Ureter (tissue), 1 donor: ENCODE data around the gene NTN4. TPM values are rescaled to one million over a fixed set of nuclear protein-coding genes. Genes with fewer than 3 reads are reported as not detected.
"Not testable (repeated sequence)": the region's sequence is repeated elsewhere in the genome, so short reads cannot be mapped to it uniquely, and the experiment has no call there.

Source experiments
- DNase-seq: peaks from one replicate; pipeline ENCODE4 v3.0.0-alpha.2; 2020; ENCODE audit warnings: low spot score
- total RNA-seq: library from RNA; stranded (reverse); gene quantifications from one replicate; pipeline ENCODE4 v1.2.4, GENCODE V29; 2023
- donor health status: DM: yes; HTN: yes; CAD: no.

NTN4 gene
- total RNA-seq, 1 donor from 2014 or later = 97.7 TPM

DNA sequence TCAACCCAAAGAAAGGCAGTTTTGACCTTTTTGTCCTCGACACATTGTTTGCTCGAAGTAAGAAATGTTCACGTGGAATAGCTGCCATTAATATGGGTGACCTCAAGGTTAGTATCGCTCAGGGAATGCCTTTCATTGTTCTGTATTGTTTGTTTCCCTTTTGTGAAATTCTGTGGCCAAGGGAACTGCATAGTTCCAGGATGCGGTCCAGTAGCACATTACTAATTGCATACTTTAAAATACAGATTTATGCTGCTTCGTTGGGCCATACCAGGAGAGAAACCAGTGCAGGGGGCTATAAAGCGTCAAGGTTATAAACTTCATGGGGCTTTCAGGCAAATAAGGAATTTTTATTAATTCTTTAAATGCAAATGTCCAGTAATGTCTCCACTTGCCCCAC is 166.0 kb downstream of the NTN4 start:
- no peak for DNase-seq

DNA sequence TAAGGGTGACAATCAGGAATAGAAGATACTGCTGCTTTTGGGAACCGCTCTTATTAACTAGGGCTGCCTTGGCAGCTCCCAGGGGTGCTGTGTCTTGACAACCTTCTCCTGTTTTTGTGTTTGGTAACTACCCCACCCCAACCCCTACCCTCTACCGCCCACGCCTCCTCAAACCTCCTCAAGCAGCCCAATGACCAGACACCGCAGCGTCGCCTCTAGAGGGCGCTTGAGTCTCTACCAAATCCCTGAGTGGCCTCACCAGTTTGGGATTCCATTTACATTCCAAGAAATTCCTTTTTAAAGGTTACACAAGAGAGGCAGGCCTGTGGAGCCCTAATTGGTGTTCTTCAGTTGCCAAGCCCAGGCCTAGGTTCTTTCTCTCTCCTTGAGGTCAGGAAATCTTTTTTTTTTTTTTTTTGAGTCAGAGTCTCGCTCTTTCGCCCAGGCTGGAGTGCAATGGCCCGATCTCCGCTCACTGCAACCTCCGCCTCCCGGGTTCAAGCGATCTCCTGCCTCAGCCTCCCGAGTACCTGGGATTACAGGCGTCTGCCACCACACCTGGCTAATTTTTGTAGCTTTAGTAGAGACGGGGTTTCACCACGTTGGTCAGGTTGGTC is 166.9 kb downstream of the NTN4 start:
- no peak for DNase-seq

- no peak for DNase-seq
Observed at GRCh38 chr12:95622879-95623278, 167.7 kb downstream of the NTN4 start.

DNA sequence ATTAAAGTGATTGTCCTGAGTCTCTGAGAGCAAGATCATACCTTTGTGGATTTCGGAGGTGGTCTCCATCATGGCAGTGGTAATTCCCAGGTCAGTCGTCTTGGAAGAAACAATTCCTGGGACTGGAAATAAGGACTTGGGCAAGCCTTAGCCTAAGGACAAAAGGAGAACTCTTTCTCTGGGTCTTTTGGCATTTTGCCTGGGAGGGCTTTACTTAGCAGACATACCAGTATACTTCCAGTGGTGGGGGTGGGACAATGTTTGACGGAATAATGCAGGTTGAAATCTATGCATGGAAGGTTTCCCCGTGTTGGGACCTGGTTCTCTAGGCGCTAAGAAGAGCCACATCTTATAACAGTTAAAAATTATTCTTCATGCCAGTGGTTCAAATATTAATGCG is 168.8 kb downstream of the NTN4 start:
- DNase-seq = no peak

DNA sequence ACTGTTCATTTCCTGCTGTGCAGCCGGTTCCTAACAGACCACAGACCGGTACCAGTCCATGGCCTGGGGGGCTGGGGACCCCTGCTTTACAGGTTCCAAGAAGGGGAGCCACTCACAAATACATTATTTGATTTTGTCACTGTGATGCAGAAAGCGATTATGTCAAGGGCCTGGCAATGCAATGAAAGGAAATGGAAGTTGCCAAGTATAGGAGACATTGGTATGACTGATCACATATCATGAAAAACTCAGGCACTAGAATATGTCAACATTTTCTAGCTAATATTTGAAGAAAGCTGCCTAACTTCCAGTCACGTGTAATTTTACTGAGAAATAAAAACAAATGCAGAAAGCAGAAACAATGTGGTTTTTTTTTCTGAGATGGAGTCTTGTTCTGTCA is 170.4 kb downstream of the NTN4 start:
- no peak for DNase-seq

- not testable (repeated sequence) for DNase-seq
Observed at GRCh38 chr12:95616470-95616869, 174.1 kb downstream of the NTN4 start.

- DNase-seq = no peak
Observed at GRCh38 chr12:95615749-95616148, 174.8 kb downstream of the NTN4 start.

DNA sequence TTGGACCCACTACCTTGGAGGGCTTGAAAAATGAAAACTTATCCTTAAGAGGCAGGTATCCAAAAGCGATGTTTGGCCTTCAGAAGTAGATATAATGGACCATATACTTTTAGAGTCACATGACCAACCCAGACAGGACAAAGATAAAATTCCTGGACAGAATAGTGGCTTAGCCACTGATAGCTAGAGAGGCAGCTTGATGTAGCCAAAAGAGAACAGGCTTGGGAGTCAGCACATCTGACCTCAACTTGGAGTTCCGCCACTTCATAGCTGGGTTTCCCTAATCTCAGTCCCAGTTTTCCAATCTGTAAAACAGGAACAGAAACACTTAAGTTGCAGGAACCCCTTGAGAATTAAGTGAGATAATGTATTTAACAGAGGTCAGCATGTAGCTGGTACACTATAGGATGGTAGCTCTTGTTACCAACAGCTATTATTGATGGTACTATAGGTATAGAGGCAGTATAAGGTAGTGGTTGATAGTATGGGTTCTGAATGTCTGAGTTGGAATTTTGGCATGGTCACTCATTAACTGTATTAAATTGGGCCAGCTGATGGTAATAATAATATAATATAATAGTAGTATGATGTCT is 176.1 kb downstream of the NTN4 start:
- no peak for DNase-seq

GRCh38 chr12:95613021-95613420 is 177.5 kb downstream of the NTN4 start:
- no peak for DNase-seq

DNA sequence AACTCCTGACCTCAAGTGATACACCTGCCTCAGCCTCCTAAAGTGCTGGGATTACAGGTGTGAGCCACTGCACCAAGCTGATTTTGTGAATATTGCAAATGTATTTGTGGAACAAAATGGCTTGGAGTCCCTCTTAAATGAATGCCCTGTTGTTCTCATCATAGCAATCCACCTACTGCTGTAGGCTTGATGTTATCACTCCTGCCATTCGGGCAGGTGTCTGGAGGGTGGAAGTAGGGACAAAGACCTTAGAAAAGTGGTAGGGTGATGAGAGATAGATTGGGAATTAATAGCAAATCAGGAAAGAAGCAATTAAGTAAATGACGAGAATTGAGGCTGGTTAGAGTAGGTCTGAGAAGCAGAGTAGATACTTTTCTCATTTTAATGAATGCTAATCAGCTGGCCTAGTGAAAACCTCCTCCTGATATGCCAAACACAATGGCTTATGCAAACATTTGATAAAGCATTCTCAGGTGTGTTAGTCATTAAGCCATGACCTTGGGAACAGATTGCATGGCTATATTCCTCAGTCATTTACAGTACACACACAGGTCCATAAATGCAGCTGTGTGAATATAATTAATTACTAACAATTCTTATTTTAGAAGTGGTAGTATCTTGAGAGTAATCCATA is 178.8 kb downstream of the NTN4 start:
- no peak for DNase-seq

- DNase-seq = no peak
Observed at GRCh38 chr12:95608252-95609033, 182.1 kb downstream of the NTN4 start.

Other genes with a start within 250 kb of the NTN4 start
- 1.3 TPM for gene USP44, start 239.3 kb downstream of the NTN4 start, total RNA-seq
- gene SNRPF, start 68.2 kb upstream of the NTN4 start, total RNA-seq = 29.1 TPM
- gene CCDC38, start 151.8 kb upstream of the NTN4 start, total RNA-seq = not detected
- gene AMDHD1, start 152.6 kb upstream of the NTN4 start, total RNA-seq = 0.39 TPM
- 1.8 TPM for gene HAL, start 205.6 kb upstream of the NTN4 start, total RNA-seq
- gene LTA4H, start 244.8 kb upstream of the NTN4 start, total RNA-seq = 64.0 TPM